HepG2 (cell line): Measurements from ENCODE around the gene ALDH4A1. TPM values are rescaled to one million over a fixed set of nuclear protein-coding genes. Genes with fewer than 3 reads are reported as not detected.
A peak's percentile ranks its signal among the peaks of the same experiment; 100 is the strongest.

Experiments used
- CCDC6 ChIP-seq: sonication (generic); formaldehyde crosslinking; IDR thresholded peaks from 2 replicates; pipeline ENCODE4 v1.8.1; 2022; ENCODE audit warnings: mild to moderate bottlenecking, missing genetic modification reagents, moderate library complexity
- DNMT3B ChIP-seq: conservative IDR thresholded peaks from 2 replicates; pipeline ENCODE4 v1.6.1; 2016; ENCODE audit warnings: missing biosample characterization, control low read depth
- DR1 ChIP-seq: sonication (generic); formaldehyde crosslinking; IDR thresholded peaks from 2 replicates; pipeline ENCODE4 v1.8.0; 2021; ENCODE audit warnings: mild to moderate bottlenecking, missing genetic modification reagents, inconsistent platforms
- HMGXB4 ChIP-seq, 2 experiments: sonication (generic) in 1 of 2; formaldehyde crosslinking in 1 of 2; IDR thresholded peaks; 2 replicates each; pipeline versions ENCODE4 v1.4.0 to v1.6.1; 2018 to 2020; ENCODE audit warnings: missing genetic modification reagents in 2 of 2, borderline replicate concordance in 1 of 2, low read depth in 1 of 2, mild to moderate bottlenecking in 1 of 2, missing biosample characterization in 1 of 2
- IKZF4 ChIP-seq: sonication (generic); formaldehyde crosslinking; IDR thresholded peaks from 2 replicates; pipeline ENCODE4 v1.5.1; 2020; ENCODE audit warnings: borderline replicate concordance, mild to moderate bottlenecking, low read depth, missing genetic modification reagents; ENCODE audit errors: not compliant biosample characterization
- IRF9 ChIP-seq: sonication (generic); formaldehyde crosslinking; IDR thresholded peaks from 2 replicates; pipeline ENCODE4 v1.8.0; 2022; ENCODE audit warnings: missing genetic modification reagents, mild to moderate bottlenecking, borderline replicate concordance
- LCORL ChIP-seq, 2 experiments: fragments of 450-650 bp in 1 of 2; sonication (generic) in 1 of 2; formaldehyde crosslinking in 1 of 2; IDR thresholded peaks; 2 replicates each; pipeline versions ENCODE4 v1.5.0 to v1.6.1; 2017 to 2020; ENCODE audit warnings: antibody characterized with exemption in 1 of 2, missing genetic modification reagents in 1 of 2
- MAFF ChIP-seq: IDR thresholded peaks from 2 replicates; pipeline ENCODE4 v1.6.1; 2011; ENCODE audit warnings: low read depth, low read length, improper control_type of control experiment
- POLR2AphosphoS2 ChIP-seq: IDR thresholded peaks from 2 replicates; pipeline ENCODE4 v1.6.1; 2011; ENCODE audit warnings: low read depth, low read length, improper control_type of control experiment
- SALL2 ChIP-seq: sonication (generic); formaldehyde crosslinking; IDR thresholded peaks from 2 replicates; pipeline ENCODE4 v1.8.1; 2023; ENCODE audit warnings: mild to moderate bottlenecking, missing genetic modification reagents, inconsistent platforms
- SP5 ChIP-seq: IDR thresholded peaks from 2 replicates; pipeline ENCODE4 v1.6.1; 2016; ENCODE audit warnings: low read depth, borderline replicate concordance
- SRSF1 ChIP-seq: fragments of 200-400 bp; formaldehyde crosslinking; optimal IDR thresholded peaks from 2 replicates; pipeline ENCODE3; 2017; ENCODE audit warnings: mild to moderate bottlenecking, low read depth, low read length, moderate library complexity
- THAP7 ChIP-seq: sonication (generic); formaldehyde crosslinking; IDR thresholded peaks from 2 replicates; pipeline ENCODE4 v1.8.1; 2023; ENCODE audit warnings: mild to moderate bottlenecking, missing genetic modification reagents
- TP53 ChIP-seq: sonication (generic); formaldehyde crosslinking; conservative IDR thresholded peaks from 2 replicates; pipeline ENCODE4 v1.4.0; 2020; ENCODE audit warnings: missing genetic modification reagents
- ZFP82 ChIP-seq: sonication (generic); formaldehyde crosslinking; IDR thresholded peaks from 2 replicates; pipeline ENCODE4 v1.5.1; 2020; ENCODE audit warnings: mild to moderate bottlenecking, missing genetic modification reagents, borderline replicate concordance
- ZNF143 ChIP-seq: sonication (generic); formaldehyde crosslinking; IDR thresholded peaks from 2 replicates; pipeline ENCODE4 v1.4.0; 2020; ENCODE audit warnings: missing genetic modification reagents
- ZNF562 ChIP-seq: sonication (generic); formaldehyde crosslinking; IDR thresholded peaks from 2 replicates; pipeline ENCODE4 v1.8.0; 2022; ENCODE audit warnings: missing genetic modification reagents, borderline replicate concordance
- ZNF574 ChIP-seq: sonication (generic); formaldehyde crosslinking; IDR thresholded peaks from 2 replicates; pipeline ENCODE4 v1.4.0; 2020; ENCODE audit warnings: missing genetic modification reagents
- ZNF629 ChIP-seq: sonication (generic); formaldehyde crosslinking; conservative IDR thresholded peaks from 2 replicates; pipeline ENCODE4 v1.5.0; 2020; ENCODE audit warnings: missing genetic modification reagents
- ZNF768 ChIP-seq: sonication (generic); formaldehyde crosslinking; IDR thresholded peaks from 2 replicates; pipeline ENCODE4 v1.4.0; 2020; ENCODE audit warnings: missing genetic modification reagents
- polyA plus RNA-seq, 8 experiments: library from polyadenylated mRNA; depleted of rRNA in 3 of 8; stranded (reverse) in 7 of 8; unstranded in 1 of 8; fragments of >200 nt; fragmentation: Illumina TruSeq in 4 of 8; extraction: Trizol in 4 of 8; gene quantifications; 2 replicates each; pipeline versions ENCODE4 v1.2.1 to v1.2.3, GENCODE V29; 2011 to 2016; ENCODE audit warnings: low read depth in 4 of 8, missing spikeins in 1 of 8, mixed read lengths in 1 of 8; ENCODE audit not compliant: insufficient read depth in 1 of 8
- total RNA-seq, 5 experiments: library from RNA; depleted of rRNA; stranded (reverse); fragments of >200 nt; fragmentation: Illumina TruSeq; extraction: Trizol; gene quantifications; 2 replicates each; pipeline ENCODE4 v1.2.3, GENCODE V29; 2016; ENCODE audit warnings: low read depth in 1 of 5
- TF ChIP-seq, protein P1 (sequence below): sonication (generic); formaldehyde crosslinking; IDR thresholded peaks from 2 replicates; pipeline ENCODE4 v1.5.1; 2020; ENCODE audit warnings: mild to moderate bottlenecking, missing genetic modification reagents, borderline replicate concordance

ALDH4A1 gene
- total and polyA plus RNA-seq, 2 of the 13 experiments (the other 11 are each of a cell fraction or from before 2014, with no cell fraction given), result 76.4 to 240 TPM

GRCh38 chr1:18950401-18951026 is 48.2 kb upstream of the ALDH4A1 start (continued):
- TF ChIP-seq SRSF1 (peak; percentile 50), SP5 (CRISPR knock-in tag) (peak; percentile 73), CCDC6 (CRISPR knock-in tag) (peak; percentile 58; the same call in 1 of the 2 replicates), ZNF574 (CRISPR knock-in tag) (0 out of 2 replicates have a peak, but pooled peaks have one; percentile 21), MAFF (no peak), THAP7 (CRISPR knock-in tag) (0 out of 2 replicates have a peak, but pooled peaks have one; percentile 59), HMGXB4 (CRISPR knock-in tag; IDR thresholded peaks at IDR 0.05; ENCODE audit: borderline replicate concordance in 1 of 2, low read depth in 1 of 2) (0 out of 4 replicates have a peak, but pooled peaks of 1 of the 2 experiments have one; percentile 2), ZNF768 (peak; percentile 96), ZNF562 (CRISPR knock-in tag) (no peak), SALL2 (CRISPR knock-in tag) (0 out of 2 replicates have a peak, but pooled peaks have one; percentile 25), TP53 (CRISPR knock-in tag) (no peak), POLR2AphosphoS2 (no peak), ZNF629 (CRISPR knock-in tag) (0 out of 2 replicates have a peak, but pooled peaks have one; percentile 16), DR1 (no peak), IKZF4 (CRISPR knock-in tag) (no peak), ZFP82 (CRISPR knock-in tag) (no peak), ZNF143 (CRISPR knock-in tag) (0 out of 2 replicates have a peak, but pooled peaks have one; percentile 32), IRF9 (CRISPR knock-in tag) (no peak), DNMT3B (CRISPR knock-in tag) (no peak), LCORL (IDR thresholded peaks at IDR 0.05) (no peak), LCORL (CRISPR knock-in tag; IDR thresholded peaks at IDR 0.05) (peak; percentile 60)
- TF ChIP-seq, protein P1, sequence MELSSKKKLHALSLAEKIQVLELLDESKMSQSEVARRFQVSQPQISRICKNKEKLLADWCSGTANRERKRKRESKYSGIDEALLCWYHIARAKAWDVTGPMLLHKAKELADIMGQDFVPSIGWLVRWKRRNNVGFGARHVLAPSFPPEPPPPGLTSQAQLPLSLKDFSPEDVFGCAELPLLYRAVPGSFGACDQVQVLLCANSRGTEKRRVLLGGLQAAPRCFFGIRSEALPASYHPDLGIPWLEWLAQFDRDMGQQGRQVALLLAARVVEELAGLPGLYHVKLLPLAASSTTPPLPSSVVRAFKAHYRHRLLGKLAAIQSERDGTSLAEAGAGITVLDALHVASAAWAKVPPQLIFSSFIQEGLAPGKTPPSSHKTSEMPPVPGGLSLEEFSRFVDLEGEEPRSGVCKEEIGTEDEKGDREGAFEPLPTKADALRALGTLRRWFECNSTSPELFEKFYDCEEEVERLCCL (CRISPR knock-in tag), result no peak
